DMS153 treated with DMSO at 0.1 percent for 48 hours (cell line): ENCODE results near the gene SMIM32.

Source experiments
- DNase-seq: peaks from one replicate; lab custom pipeline; 2025; ENCODE audit not compliant: unreplicated experiment; lab: John Stamatoyannopoulos, UW

The SMIM32 gene

DNA sequence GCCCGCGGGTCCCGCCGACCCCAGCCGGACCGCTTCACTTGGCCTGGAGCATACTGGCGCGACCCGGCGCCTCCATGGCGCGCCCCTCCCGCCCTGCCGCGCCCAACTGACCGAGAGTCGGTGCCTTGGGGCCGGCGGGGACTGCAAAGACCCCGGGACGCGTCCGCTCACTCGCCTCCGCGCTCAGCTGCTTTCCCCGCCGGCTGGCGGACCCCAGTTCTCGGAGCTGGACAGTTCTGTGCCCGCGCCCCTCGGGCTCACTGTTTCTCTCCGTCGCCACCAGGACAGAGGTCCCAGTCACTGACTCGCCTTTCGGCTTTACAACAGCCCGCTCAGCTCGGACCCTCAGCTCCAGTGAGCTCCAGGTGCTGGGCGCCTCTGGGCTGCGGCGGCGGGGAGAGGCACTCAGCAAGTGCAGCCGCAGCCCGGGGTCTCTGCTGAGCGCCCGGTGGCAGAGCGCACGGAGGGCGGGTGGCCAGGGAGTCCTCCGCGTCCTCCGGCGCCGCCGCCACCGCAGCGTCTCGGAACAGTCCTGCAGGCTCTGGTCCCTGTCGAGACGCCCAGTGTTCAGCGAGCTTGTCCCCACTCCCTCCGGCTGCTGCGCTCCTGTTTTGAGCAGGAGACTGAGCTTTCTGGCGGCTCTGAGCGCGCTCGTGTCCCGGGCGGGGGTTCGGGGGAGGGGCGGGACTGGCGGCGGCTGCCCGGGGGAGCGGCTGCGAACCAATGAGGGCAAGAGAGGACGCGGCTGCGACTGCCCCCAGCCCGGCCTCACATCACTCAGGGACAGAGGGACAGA lies at the start of gene SMIM32:
SMIM32 (minus strand) TSS at position 637 of the 796 bp plus-strand sequence. CDS start 638 bp downstream, outside the sequence.
- DNase-seq: no peak

DNA sequence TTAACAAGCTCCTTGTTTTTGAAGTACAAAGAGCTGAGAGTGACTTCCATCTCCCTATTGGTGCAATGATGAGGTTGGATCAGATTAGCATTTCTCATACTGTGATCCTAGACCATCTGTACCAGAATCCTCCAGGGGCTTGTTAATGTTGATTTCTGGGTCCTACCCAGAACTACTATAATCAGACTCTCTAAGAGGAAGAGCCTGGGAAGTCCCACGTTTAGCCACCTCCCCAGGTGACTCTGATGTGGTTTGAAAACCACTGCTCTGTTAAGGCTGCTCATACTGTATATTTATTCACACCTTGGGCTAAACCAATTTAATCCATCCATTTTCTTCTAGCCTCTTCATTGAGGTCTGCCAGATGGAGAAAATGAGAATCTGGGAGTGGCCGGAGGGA lies 49.6 kb upstream of the SMIM32 start:
- no peak for DNase-seq

DNA sequence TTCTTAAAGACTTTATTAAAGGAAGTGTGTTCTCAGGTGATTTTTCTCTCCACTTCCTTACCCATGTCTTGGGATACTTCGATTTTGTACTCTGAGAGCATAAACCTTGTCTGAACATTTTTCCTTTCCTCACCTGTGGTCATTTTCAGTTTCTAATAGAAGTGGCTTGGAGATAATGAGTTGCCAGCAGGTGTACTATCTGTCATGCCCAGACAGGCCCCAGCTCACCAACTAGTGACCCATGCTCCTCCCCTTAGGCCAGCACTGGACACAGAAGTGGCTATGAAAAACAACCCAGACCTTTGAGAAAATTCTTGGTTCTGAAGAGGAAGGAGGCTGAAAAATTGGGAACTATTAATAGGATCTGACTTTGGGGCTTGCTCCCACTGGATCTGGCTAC lies 49.2 kb upstream of the SMIM32 start:
- no peak for DNase-seq

DNA sequence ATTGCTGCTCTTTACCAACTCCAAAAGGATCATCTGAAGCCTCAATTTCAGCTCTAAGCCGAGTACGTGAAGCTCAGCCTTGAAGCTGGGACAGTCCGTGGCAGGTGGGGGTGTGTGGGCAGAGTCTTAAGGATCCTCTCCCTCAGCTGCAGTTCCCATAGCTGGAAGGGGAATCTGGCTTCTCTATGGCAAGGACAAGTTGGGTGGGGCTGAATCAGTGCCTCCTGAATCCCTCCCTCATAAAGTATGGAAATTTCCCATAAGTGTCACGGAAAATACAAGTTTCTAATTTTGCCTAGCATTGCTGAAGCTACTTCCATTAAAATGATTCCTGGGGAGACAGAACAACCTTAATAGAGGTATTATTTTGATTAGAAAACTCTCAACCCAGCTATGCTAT lies 47.9 kb upstream of the SMIM32 start:
- no peak for DNase-seq

DNA sequence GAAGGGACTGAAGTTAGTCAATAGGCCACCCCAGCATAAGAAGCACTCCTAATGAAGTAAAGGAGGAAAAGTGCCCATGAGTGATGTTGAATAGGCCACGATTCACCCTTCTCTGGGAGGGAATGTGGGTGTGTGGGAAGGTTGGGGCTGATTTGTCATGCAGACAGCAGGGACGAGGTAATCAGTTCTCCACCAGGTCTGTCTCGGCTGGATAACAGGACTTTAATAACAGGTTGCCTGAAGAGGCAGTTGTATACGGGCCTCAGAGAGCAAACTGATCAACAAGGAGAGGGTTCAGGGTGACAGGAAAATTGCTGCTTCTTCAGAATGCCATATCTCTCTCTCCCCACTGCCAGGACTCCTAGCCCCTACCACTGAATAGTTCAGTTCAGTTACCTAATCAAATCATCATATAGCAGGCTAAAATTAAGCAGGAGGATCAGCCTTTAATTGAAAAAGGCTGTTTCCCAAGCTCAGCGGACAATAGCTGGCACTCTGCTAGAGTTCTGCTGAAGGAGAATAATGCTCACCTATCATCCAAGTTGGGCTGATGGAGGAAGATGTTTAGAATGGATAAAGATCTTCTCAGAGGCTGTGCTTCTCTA lies 43.6 kb upstream of the SMIM32 start:
- no peak for DNase-seq

DNA sequence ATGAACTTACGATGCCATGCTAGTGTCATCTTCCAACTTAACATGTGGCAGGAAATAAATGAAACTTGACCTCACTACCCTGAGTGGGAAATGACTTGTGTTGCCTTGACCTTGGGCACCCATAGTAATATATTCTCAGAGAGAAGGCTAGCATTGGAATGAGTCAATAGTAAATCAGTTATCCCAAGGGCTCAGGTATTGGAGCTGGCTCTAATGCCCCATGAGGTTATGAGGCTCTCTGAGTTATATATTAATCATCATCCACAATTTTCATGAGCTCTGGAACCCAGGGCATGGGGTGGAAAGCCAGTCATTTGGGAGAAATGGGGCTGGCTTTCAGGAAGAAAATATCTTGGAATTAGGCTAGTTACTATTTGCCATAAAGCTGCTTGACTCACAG lies 42.4 kb upstream of the SMIM32 start:
- DNase-seq: no peak

DNA sequence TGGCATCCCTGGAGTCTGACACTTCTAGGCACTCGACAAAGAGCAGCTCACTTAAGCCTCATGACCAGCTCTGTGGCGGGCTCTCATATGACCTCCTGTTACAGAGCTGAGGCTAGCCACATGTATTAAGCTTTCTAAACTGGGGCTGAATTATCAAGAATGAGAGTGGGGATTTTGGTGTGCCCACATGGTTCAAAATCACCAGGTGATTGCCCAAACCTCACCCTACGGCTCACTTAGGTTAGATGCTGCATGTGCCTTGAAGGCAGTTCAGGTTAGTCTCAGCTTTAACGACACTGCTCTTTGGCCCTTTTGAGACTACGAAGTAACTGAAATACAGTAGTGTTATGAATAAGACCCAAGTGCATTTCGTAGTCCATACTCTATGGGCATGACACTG lies 39.4 kb upstream of the SMIM32 start:
- no peak for DNase-seq

DNA sequence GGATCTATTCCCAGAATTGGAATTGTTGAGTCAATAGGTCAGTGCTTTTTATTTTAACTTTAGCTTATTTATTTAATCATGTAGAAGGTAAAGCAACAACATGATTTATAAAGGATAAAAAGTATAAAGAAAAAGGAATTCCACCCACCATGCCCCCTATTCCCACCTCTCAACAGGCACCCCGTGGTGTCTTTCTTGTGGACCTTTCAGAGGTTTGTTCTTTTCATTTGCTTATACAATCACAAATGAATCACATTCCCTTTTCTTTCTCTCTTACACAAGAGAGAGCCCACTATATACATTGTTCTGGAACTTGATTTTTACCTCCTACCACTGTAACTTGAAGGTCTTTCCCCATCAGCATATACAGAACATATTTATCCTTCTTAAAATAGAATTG lies 37.2 kb upstream of the SMIM32 start:
- DNase-seq: no peak

DNA sequence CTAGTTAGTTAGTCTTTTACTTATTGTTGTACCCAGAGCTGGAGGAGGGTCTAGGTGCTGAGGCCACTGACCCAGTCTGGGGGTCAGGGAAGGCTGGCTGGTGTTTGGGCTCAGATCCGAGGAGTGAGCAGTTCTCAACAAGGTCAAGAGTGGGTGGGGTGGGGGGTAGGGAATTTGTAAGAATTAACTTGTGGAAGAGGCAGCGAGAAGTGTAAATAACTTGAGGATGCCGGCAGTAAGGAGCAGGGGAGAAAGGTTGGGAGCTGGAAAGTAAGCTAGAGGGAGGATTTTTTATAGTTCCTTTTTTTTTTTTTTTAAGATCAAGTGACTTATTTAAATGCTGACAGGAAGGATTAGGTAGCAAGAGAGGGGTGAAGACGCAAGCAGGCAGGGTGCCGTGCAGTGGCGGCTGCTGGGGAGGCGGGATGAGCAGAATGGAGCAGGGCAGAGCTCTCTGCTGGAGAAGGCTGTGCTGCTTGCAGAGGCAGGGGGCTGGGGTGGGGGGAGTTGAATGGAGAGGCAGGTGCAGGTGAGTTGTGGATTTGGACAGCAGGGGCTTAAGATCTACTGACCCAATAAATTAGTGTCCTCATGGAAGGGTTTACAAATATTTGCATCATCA lies 35.3 kb upstream of the SMIM32 start:
- DNase-seq: no peak

DNA sequence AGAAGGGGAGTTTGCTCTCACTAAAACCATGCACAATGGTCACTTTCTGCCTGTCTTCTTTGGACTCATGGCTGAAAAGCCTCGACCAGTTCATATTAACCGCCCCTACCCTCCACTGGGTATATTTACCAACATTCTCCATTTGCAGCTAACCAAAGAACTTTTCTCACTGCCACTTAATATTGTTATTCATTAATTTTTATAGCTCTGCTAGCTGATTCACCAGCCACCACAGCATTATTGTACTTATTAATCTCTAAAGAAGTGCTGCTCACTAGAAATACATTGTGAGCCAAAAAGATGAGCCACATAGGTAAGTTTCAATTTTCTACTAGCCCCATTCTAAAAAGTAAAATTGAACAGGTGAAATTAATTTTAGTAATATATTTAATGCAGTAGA lies 33.4 kb upstream of the SMIM32 start:
- DNase-seq: no peak

DNA sequence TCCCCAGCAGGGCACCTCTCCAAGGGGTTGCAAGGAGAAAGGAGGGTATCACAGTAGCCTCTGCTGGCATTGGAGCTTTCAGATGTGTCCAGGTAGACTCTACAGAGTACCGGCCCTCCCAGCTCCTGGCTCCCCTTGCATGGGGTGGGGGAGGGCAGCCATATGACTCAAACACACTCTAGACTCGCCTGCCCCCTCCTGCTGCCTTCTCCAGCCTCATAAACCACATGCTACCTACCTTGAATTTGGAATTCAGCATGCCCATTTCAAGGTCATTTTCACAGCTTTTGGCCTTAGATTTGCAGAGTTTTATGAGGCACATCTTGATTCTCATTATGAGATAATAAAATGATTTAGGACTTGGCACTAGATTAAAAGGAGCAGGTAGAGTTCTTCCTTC lies 32.8 kb upstream of the SMIM32 start:
- DNase-seq: no peak

DNA sequence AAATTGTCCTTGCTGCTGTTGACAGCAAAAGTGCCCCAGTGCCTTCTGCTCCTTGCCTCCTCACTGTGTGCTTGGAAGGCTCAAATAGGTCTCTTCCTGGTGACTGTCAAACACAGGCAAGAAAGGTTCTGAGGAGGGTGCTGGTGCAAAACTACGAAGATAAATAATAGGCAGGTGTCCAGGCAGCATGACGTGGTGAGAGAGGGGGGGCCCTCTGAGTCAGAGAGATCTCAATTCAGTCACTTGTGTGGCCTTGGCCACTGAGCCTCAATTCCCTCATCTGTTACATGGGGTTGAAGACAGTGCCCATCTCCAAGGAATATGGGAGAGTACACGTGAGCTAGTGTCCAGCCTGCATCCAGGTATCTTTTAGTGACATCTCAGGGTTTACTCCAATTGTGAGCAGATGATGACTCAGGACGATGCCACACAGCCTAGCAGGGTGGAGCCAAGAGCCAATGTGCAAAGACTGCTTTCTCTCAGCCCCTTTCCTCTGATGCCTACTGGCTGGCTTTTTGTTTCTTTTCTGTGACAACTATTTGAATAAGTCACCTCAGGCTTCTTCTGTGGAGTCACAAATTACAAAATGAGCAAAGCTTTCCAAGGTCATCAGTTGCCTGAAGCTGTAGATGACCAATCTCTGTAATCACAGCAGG lies 29.7 kb upstream of the SMIM32 start:
- no peak for DNase-seq

DNA sequence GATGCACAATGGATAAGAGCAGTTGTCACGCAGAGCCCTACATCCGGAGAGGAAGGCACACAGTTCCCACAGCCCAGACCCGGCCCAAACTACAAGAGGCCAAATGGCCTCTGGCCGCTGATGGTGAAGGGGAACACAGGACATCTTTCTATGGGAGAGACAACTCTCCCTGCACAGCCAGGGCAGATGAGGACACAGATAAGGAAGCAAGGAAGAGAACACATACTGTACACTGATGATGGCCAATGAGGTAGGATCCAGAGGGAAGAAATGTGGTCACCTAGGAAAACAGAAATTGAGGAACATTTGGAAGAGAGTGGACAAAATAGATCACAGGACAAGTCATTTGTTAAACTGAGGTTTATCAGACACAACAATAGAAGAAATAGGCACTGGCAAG lies 28.4 kb upstream of the SMIM32 start:
- DNase-seq: no peak

DNA sequence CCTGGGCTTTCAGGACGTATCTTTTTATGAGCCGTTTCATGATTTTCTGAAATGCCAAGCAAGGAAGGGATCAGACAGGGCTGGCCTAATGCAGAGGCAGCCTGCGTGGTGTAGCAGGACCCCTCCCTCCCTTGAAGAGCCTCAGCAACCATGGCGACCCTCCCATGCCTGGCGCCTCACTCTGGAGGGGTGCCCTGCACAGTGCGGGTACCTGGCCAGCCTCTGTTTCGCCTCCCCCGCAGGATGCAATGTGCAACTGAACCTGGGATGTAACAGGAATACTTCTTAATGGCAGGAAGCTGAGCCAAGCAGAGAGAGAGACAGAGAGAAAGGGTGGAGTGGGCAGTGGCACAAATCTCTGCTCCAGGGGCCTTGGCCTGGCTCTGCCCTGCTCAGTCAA lies 23.3 kb upstream of the SMIM32 start:
- DNase-seq: no peak

DNA sequence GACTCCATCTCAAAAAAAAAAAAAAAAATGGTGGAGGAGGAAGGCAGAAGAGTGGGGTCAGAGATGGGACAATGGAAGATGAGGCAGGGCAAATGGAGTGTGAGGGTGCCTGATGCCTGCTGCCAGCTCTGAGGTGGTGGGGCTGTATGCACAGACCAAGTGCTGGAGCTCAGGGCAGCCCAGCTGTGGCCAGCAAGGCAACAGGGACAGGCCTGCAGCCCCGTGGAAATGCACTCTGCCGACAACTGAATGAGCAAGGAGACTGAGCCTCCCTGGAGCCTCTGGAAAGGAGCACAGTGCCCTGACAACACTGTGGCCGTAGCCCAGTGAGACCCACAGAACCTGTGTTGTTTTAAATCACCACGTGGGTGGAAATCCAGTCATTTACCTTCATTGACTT lies 22.9 kb upstream of the SMIM32 start:
- DNase-seq: no peak

DNA sequence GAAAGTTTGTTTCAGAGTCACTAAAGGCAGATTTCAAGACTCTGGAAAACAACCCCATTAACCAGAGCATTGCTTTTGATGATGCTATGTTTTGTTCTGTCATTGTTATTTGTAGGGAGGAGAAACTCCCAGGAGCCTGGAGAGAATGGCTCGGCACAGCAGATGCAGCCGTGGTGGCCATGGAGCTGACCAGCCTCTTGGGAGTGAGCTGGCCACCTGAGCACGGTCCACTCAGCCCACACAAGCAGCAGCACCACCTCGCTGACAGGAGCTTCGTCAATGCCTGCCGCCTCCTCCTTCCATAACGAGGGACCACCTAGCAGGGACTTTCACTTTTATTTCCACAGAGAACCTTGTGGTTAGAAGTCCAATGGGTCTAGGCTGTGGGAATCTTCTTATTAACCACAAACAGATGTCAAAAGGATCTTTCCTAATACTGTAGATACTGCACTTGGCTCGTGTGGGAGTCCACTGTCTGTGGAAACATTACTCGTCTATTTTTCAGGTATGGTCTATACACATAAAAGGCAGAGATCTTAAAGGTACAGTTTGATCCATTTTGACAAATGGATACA lies 21.0 kb upstream of the SMIM32 start:
- DNase-seq: no peak

DNA sequence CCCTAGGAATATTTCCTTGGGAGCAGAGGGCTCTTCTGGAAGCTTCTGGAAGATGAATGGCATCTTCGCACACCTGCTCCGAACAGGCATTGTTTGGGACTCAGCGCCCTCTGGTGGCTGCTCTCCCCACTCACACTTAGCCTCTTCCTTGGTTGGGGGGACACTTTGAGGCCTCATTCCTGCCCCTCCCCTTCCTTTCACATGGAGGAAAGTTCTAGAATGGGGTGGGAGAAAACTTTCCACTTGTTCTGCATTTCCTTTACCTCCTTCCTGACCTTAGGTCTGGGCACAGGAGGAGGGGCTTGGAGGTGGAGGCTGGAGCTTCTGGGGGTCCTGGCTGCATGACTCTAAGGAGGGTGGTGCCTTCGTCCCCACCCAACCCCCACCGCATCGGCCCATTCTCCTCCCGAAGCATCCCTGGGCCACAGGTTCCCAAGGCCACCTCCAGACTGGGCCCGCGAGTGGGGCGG lies 19.3 kb upstream of the SMIM32 start:
- DNase-seq: no peak

DNA sequence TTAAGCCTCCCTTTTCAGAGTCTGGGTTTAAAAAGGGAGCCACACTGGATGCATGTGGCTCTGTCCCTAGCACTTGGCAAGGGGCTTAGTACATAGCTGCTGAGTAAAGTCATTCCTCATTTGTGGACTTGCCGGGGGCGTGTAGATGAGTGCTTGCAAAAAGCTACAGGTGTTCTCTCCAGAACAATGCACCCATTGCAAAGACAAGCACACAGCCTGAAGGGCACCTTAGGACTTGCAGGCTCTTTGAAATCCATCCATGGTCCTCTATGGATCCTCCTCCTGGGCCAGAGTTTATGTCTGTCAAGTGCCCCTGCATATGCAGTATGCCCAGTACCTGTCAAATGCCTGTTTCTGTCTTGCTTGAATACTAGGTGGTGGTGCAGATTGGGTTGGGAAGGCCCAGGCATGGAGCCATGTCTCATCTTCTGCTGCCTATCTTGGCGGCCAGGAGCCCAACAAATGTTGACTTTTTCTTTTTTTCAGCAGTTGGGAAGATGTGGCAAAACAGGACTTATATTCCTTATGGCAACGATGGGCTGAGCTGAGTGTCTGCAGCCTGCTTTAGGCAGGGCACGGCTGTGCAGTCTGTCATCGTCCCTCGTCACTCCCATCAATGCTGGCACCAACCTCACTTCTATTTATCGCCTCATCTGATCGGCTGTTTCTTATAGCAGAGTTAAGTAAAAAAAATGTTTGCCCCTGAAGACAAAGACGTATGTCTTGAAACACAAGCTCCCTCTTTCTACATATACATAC lies 18.5 kb upstream of the SMIM32 start:
- DNase-seq: no peak

DNA sequence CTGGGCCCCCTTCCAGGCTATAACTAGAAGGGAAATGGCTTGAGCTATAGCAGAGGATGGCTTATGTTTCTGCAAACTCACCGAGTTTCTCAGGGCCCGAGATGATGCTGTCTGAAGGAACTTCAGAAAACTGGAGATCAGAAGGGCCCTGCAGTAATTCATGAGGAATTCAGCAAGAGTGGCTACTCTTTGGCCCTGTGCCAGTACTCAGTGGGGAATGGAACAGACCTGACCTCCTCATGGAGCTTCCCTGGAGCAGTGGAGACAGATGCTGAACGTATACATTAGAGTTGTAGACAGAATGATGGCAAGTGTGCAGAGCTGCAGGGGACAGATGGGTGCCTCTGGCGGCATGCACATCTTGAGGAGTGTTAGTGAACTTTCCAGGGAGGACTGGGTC lies 17.3 kb upstream of the SMIM32 start:
- DNase-seq: no peak

DNA sequence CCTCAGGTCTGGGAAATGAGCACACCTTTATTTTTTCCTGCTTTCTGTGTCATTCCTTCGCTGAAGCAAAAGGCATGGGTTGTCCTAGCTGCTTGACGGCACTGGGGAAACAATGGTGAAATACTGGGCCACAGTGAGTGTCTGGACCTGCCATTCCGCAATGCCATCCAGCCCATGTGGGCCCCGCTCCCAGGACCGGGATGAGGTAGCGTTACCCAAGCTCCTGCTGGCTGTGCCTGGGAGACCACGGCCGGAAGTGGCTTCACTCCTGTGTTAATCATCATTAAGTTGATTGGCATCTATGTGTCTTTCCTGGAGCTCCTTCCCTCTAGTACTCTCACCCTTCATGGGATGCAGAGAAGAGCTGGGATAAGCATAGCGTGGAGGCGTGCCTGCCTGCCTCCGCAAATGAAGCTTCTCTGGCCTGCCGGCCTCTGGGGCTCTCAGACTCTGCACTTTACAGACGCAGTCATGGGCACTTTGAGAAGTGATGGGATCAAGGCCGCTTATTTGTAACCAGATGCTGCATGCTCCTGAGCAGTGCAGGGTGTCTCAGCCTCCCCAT lies 16.5 kb upstream of the SMIM32 start:
- no peak for DNase-seq
